B cell (primary cell): ENCODE data around the gene UNC93B1. TPM values are rescaled to one million over a fixed set of nuclear protein-coding genes. Genes with fewer than 3 reads are reported as not detected.

Source experiments
- ATAC-seq: fragments of 200-7000 bp; cut with Tn5 transposase; one replicate; pipeline ENCODE4 v1.10.0; 2021; ENCODE audit warnings: low read depth, mild to moderate bottlenecking, moderate number of reproducible peaks, moderate library complexity
- CTCF ChIA-PET: fragments of 350-600 bp; sonication (Branson Sonifier 250); formaldehyde crosslinking; loops from one replicate; lab custom pipeline; 2021; ENCODE audit warnings: antibody characterized with exemption, inconsistent platforms; lab: Charles Lee
- POLR2A ChIA-PET: fragments of 350-600 bp; sonication (Branson Sonifier 250); formaldehyde crosslinking; loops from one replicate; lab custom pipeline; 2021; ENCODE audit warnings: antibody characterized with exemption; lab: Charles Lee
- DNase-seq: peaks from one replicate; pipeline ENCODE4 v3.0.0; 2013
- H2AFZ ChIP-seq: 2 replicates; pipeline ENCODE4 v1.6.1; 2012; ENCODE audit warnings: mild to moderate bottlenecking, low read depth, low read length; ENCODE audit not compliant: insufficient read depth, poor library complexity, severe bottlenecking
- H3K27ac ChIP-seq, 2 donors: 1 replicate in 1 of 2; 2 replicates in 1 of 2; pipeline ENCODE4 v1.5.1; 2012 to 2013; ENCODE audit warnings: low read length in 2 of 2, mild to moderate bottlenecking in 2 of 2, moderate library complexity in 1 of 2
- H3K27me3 ChIP-seq, 4 experiments: fragments of 200-600 bp in 1 of 4; sonication (generic) in 1 of 4; replicated peaks in 1 of 4; 1 replicate in 2 of 4; 2 replicates in 2 of 4; pipeline versions ENCODE4 v1.6.1 to v1.7.0; 2013 to 2016; ENCODE audit warnings: low read length in 3 of 4, mild to moderate bottlenecking in 2 of 4, mixed read lengths in 1 of 4, moderate library complexity in 1 of 4; ENCODE audit not compliant: insufficient read depth in 4 of 4, control insufficient read depth in 3 of 4; ENCODE audit errors: control extremely low read depth in 1 of 4
- H3K36me3 ChIP-seq, 2 experiments: replicated peaks in 1 of 2; 1 replicate in 1 of 2; 2 replicates in 1 of 2; pipeline versions ENCODE4 v1.6.1 to v1.7.1; 2013; ENCODE audit warnings: low read length in 1 of 2; ENCODE audit not compliant: insufficient read depth in 2 of 2, control insufficient read depth in 1 of 2; ENCODE audit errors: control extremely low read depth in 1 of 2, extremely low read depth in 1 of 2
- H3K4me1 ChIP-seq, 2 donors: fragments of 200-600 bp in 1 of 2; sonication (generic) in 1 of 2; 1 replicate in 1 of 2; 2 replicates in 1 of 2; pipeline versions ENCODE4 v1.5.1 to v1.6.1; 2013 to 2017; ENCODE audit warnings: low read length in 2 of 2; ENCODE audit not compliant: control insufficient read depth in 2 of 2, insufficient read depth in 2 of 2
- H3K4me2 ChIP-seq: replicated peaks from 2 replicates; pipeline ENCODE3; 2012; ENCODE audit warnings: mild to moderate bottlenecking, low read depth, low read length; ENCODE audit not compliant: poor library complexity, severe bottlenecking
- H3K4me3 ChIP-seq, 5 experiments: fragments of 200-600 bp in 1 of 5; sonication (generic) in 1 of 5; 1 replicate in 3 of 5; 2 replicates in 2 of 5; pipeline versions ENCODE4 v1.5.1 to v1.7.0; 2011 to 2016; ENCODE audit warnings: low read length in 4 of 5, mild to moderate bottlenecking in 4 of 5, low read depth in 2 of 5, control low read depth in 1 of 5, moderate library complexity in 1 of 5; ENCODE audit not compliant: insufficient read depth in 1 of 5; ENCODE audit errors: control extremely low read depth in 1 of 5, extremely low read depth in 1 of 5
- H3K79me2 ChIP-seq: fragments of 200-600 bp; sonication (generic); one replicate; pipeline ENCODE4 v1.6.0; 2016; ENCODE audit warnings: low read length; ENCODE audit not compliant: control insufficient read depth, insufficient read depth
- H3K9ac ChIP-seq: fragments of 200-600 bp; sonication (generic); 2 replicates; pipeline ENCODE4 v1.6.1; 2017; ENCODE audit warnings: mild to moderate bottlenecking, low read length, moderate library complexity
- H3K9me3 ChIP-seq, 3 donors: one replicate each; pipeline versions ENCODE4 v1.6.1 to v1.7.1; 2013; ENCODE audit warnings: low read length in 2 of 3; ENCODE audit not compliant: control insufficient read depth in 2 of 3, insufficient read depth in 1 of 3; ENCODE audit errors: control extremely low read depth in 1 of 3
- H4K20me1 ChIP-seq: 2 replicates; pipeline ENCODE4 v1.6.0; 2012; ENCODE audit warnings: mild to moderate bottlenecking, low read length; ENCODE audit not compliant: insufficient read depth, control insufficient read depth, poor library complexity, severe bottlenecking
- H3K27ac Mint-ChIP-seq: one replicate; pipeline ENCODE4 v1.8.0; 2021; ENCODE audit warnings: mixed read lengths
- H3K27me3 Mint-ChIP-seq: one replicate; pipeline ENCODE4 v1.8.0; 2021; ENCODE audit warnings: mixed read lengths
- H3K4me1 Mint-ChIP-seq: one replicate; pipeline ENCODE4 v1.8.0; 2021; ENCODE audit warnings: mixed read lengths
- H3K4me3 Mint-ChIP-seq: one replicate; pipeline ENCODE4 v1.8.0; 2021; ENCODE audit warnings: mixed read lengths
- H3K9me3 Mint-ChIP-seq: one replicate; pipeline ENCODE4 v1.8.0; 2022; ENCODE audit warnings: mixed read lengths; ENCODE audit not compliant: insufficient read depth
- CTCF ChIP-seq: fragments of 200-600 bp; IDR thresholded peaks from one replicate; pipeline ENCODE4 v1.8.0; 2022; ENCODE audit warnings: antibody characterized with exemption, mild to moderate bottlenecking
- EZH2 ChIP-seq: IDR thresholded peaks from 2 replicates; pipeline ENCODE4 v1.6.1; 2012; ENCODE audit warnings: borderline replicate concordance, low read depth, mild to moderate bottlenecking, moderate library complexity, low read length; ENCODE audit not compliant: insufficient read depth, poor library complexity, severe bottlenecking
- WGBS: methylation state at CpG from one replicate; pipeline ENCODE4 v1.1.5; 2013; ENCODE audit warnings: missing lambda C conversion rate; ENCODE audit not compliant: insufficient coverage; 5-methylcytosine and 5-hydroxymethylcytosine counted together
- intact Hi-C: fragments of 100-400 bp; cut with micrococcal nuclease; formaldehyde crosslinking; loops from one replicate; pipeline ENCODE4 v1.10.0; 2022
- polyA plus RNA-seq: library from polyadenylated mRNA; depleted of rRNA; stranded (reverse); fragments of >200 nt; gene quantifications from 2 replicates; pipeline ENCODE4 v1.2.3, GENCODE V29; 2012
- total RNA-seq, 2 donors: library from RNA; stranded (reverse); fragments of 120-200 nt in 1 of 2; gene quantifications; 1 replicate in 1 of 2; 2 replicates in 1 of 2; pipeline versions ENCODE4 v1.2.3 to v1.2.4, GENCODE V29; 2013 to 2022

UNC93B1 gene
- total and polyA plus RNA-seq, 2 donors (not counting 1 experiment from before 2014, with no cell fraction given): 114 to 308 TPM

DNA sequence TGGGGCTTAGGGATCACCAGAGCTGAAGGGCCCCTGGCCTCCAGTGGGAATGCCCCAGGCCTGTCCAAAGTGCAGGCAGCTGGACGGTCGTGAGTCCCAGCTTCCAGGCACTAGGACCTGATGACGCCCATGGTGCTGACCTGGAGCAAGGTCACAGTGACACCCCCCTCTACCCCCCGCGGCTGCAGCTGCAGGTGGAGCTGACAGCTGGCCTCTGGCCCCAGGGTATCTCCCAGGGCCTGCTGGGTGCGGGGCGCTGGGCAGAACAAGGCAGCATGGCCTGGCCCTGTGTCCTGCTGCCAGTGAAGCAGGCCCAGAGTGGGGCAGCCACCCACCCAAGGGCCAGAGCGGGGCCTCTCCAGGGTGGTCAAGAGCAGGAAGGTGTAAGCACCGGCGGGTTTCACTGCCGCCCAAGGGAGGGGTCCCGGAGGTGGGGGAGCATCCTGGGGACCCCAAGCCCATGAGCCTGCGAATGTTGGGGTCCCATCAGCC, 34.4 kb upstream of the UNC93B1 start:
- ChIA-PET POLR2A (interaction anchor here (0.7 to 2.6 kb wide), 3 partner anchors 8 to 235 kb away, joined by 3 to 15 read pairs (median 6); partner anchors contain the start of gene NDUFS8), CTCF (interaction anchor here (0.9 to 1.4 kb wide), 3 partner anchors 8 to 171 kb away, joined by 3 to 4 read pairs (median 3); partner anchors contain the start of gene NDUFS8)
- H3K27ac ChIP-seq: peak overlapping the region; percentile 47 to 83
- Mint-ChIP-seq H3K27ac (peak overlapping the region; percentile 46), H3K4me1 (peaks cover 30% of the 10 kb centered on the region), H3K9me3 (no peaks in the 10 kb centered on the region), H3K4me3 (peak overlapping the region; percentile 89), H3K27me3 (no peaks in the 10 kb centered on the region)
- TF ChIP-seq EZH2: no peak
- no peak for TF ChIP-seq CTCF
- peak overlapping the region; percentile 81 for H2AFZ ChIP-seq
- 70% methylated on average over 13 of the region's 13 CpGs for WGBS
- intact Hi-C loops: loop anchor here (10.0 kb wide), 2 partner anchors 177 to 427 kb away; partner anchors contain the start of genes KMT5B and PPP6R3
- no peak for ATAC-seq
- H4K20me1 ChIP-seq: peaks cover 23% of the 10 kb centered on the region
- peak overlapping the region; percentile 77 for H3K9ac ChIP-seq
- DNase-seq: no peak
- H3K4me3 ChIP-seq: peak overlapping the region in 4 of 5 experiments; percentile 61 to 86 (median 74)
- peak overlapping the region; percentile 99 for H3K4me2 ChIP-seq
- no peaks in the 10 kb centered on the region for H3K9me3 ChIP-seq
- H3K27me3 ChIP-seq: no peaks in the 10 kb centered on the region
- H3K36me3 ChIP-seq: peaks cover 0 to 20% of the 10 kb centered on the region in 2 experiments
- peaks cover 33% of the 10 kb centered on the region for H3K79me2 ChIP-seq
- H3K4me1 ChIP-seq: peaks cover 24 to 51% of the 10 kb centered on the region in 2 donors
